ENCODE measurements around the gene KIFC3. TPM values are rescaled to one million over a fixed set of nuclear protein-coding genes. Genes with fewer than 3 reads are reported as not detected.

The KIFC3 gene
- total and polyA plus RNA-seq, 2 of the 8 experiments (the other 6 are each of a cell fraction or from before 2014, with no cell fraction given) = 2.1 to 7.1 TPM

DNA sequence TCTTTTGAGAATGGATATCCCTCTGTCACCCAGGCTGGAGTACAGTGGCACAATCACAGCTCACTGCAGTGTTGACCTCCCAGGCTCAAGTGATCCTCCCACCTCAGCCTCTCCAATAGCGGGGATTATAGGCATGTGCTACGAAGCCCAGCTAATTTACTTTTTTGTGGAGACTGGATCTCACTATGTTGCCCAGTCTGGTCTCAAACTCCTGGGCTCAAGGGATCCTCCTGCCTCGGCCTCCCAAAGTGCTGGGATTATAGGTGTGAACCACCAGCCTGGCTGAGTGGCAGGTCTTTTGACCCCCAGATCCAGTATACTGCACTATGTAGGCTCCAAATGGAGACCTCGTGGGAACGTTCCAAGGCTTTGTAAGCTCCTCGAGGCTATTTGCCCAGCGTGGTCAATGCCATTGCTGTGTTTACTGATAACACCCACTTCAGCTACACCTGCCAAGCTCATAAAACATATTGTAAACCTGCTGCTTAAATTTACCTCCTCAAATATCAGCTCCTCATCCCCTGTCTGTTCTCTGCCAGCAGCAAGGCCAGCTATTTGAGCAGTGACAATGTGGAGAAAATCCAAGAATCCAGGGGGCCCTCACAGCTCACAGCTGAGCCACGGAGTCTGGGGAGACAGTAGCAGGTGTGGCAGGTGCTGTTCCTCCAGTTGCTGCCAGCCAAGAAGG, 16.2 kb upstream of the KIFC3 start (continued):
- TF ChIP-seq, protein P1, sequence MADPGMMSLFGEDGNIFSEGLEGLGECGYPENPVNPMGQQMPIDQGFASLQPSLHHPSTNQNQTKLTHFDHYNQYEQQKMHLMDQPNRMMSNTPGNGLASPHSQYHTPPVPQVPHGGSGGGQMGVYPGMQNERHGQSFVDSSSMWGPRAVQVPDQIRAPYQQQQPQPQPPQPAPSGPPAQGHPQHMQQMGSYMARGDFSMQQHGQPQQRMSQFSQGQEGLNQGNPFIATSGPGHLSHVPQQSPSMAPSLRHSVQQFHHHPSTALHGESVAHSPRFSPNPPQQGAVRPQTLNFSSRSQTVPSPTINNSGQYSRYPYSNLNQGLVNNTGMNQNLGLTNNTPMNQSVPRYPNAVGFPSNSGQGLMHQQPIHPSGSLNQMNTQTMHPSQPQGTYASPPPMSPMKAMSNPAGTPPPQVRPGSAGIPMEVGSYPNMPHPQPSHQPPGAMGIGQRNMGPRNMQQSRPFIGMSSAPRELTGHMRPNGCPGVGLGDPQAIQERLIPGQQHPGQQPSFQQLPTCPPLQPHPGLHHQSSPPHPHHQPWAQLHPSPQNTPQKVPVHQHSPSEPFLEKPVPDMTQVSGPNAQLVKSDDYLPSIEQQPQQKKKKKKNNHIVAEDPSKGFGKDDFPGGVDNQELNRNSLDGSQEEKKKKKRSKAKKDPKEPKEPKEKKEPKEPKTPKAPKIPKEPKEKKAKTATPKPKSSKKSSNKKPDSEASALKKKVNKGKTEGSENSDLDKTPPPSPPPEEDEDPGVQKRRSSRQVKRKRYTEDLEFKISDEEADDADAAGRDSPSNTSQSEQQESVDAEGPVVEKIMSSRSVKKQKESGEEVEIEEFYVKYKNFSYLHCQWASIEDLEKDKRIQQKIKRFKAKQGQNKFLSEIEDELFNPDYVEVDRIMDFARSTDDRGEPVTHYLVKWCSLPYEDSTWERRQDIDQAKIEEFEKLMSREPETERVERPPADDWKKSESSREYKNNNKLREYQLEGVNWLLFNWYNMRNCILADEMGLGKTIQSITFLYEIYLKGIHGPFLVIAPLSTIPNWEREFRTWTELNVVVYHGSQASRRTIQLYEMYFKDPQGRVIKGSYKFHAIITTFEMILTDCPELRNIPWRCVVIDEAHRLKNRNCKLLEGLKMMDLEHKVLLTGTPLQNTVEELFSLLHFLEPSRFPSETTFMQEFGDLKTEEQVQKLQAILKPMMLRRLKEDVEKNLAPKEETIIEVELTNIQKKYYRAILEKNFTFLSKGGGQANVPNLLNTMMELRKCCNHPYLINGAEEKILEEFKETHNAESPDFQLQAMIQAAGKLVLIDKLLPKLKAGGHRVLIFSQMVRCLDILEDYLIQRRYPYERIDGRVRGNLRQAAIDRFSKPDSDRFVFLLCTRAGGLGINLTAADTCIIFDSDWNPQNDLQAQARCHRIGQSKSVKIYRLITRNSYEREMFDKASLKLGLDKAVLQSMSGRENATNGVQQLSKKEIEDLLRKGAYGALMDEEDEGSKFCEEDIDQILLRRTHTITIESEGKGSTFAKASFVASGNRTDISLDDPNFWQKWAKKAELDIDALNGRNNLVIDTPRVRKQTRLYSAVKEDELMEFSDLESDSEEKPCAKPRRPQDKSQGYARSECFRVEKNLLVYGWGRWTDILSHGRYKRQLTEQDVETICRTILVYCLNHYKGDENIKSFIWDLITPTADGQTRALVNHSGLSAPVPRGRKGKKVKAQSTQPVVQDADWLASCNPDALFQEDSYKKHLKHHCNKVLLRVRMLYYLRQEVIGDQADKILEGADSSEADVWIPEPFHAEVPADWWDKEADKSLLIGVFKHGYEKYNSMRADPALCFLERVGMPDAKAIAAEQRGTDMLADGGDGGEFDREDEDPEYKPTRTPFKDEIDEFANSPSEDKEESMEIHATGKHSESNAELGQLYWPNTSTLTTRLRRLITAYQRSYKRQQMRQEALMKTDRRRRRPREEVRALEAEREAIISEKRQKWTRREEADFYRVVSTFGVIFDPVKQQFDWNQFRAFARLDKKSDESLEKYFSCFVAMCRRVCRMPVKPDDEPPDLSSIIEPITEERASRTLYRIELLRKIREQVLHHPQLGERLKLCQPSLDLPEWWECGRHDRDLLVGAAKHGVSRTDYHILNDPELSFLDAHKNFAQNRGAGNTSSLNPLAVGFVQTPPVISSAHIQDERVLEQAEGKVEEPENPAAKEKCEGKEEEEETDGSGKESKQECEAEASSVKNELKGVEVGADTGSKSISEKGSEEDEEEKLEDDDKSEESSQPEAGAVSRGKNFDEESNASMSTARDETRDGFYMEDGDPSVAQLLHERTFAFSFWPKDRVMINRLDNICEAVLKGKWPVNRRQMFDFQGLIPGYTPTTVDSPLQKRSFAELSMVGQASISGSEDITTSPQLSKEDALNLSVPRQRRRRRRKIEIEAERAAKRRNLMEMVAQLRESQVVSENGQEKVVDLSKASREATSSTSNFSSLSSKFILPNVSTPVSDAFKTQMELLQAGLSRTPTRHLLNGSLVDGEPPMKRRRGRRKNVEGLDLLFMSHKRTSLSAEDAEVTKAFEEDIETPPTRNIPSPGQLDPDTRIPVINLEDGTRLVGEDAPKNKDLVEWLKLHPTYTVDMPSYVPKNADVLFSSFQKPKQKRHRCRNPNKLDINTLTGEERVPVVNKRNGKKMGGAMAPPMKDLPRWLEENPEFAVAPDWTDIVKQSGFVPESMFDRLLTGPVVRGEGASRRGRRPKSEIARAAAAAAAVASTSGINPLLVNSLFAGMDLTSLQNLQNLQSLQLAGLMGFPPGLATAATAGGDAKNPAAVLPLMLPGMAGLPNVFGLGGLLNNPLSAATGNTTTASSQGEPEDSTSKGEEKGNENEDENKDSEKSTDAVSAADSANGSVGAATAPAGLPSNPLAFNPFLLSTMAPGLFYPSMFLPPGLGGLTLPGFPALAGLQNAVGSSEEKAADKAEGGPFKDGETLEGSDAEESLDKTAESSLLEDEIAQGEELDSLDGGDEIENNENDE (IDR thresholded peaks at IDR 0.05; ENCODE audit: insufficient replicate concordance, low read length) = no peak
- no peak for TF ChIP-seq SP2 (IDR thresholded peaks at IDR 0.05; ENCODE audit: low read length)
- no peak for TF ChIP-seq EP300 (IDR thresholded peaks at IDR 0.05; ENCODE audit: borderline replicate concordance in 1 of 2, low read depth in 2 of 2, low read length in 2 of 2)
- no peak for TF ChIP-seq SP1 (IDR thresholded peaks at IDR 0.05; ENCODE audit: low read depth, low read length)
